Stimulated activated CD4-positive, alpha-beta T cell treated with anti-CD3 and anti-CD28 coated beads, Interleukin-12 subunit alpha, Interleukin-12 subunit beta, amount 100 ng/mL, for 24 hours (primary cell): ENCODE results near the gene TMEM132D.

Experiments
- DNase-seq, 2 experiments: peaks; one replicate each; pipeline ENCODE4 v3.0.0-alpha.2; 2020; ENCODE audit warnings: low read depth in 2 of 2

Gene TMEM132D

GRCh38 chr12:129873111-129873832 lies 30.6 kb downstream of the TMEM132D start:
- no peak for DNase-seq

DNA sequence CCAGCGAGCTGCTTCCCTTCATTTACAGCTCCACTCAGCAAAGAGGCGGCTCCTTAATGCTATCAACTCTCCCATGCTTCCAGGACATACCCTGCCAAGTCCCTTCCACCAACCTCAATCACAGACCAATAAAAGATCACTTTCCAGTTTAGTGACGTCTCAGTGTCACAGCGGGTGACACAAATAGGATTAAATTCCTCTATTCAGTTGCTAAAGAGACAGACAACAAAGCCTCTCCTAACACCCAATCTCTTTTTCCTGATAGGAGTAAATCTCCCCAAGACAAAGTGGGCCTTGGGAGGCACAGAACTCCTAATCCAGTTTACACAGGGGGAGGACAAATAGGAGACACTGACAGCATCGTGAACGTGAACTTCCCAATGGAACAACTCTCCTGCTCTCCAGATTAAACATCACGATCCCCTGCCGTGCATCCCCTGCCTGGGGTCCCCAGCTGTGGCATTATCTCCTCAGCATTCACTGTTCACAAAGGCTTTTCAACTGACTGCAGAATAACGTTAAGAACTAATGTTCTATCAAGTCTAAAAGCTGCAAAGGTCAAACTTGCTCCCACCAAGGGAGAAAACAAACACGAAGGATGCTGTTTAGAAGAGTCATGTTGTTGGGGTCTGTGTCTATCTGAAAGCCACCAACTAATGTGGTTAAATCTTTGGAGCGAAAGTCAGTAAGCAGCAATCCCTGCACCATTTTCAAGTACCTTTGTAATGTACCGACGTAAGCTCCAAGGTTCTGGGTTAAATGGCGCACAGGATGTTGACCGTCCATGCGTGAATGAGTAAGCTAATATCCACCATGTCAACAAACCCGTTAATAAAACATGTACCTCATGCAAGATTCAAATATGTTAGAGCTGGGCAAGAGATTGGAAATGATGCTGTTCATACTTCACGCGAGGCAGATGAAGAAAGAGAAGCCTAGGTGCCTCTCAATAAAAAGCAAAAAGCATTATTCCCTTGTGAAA lies 31.5 kb downstream of the TMEM132D start:
- DNase-seq, result no peak

DNA sequence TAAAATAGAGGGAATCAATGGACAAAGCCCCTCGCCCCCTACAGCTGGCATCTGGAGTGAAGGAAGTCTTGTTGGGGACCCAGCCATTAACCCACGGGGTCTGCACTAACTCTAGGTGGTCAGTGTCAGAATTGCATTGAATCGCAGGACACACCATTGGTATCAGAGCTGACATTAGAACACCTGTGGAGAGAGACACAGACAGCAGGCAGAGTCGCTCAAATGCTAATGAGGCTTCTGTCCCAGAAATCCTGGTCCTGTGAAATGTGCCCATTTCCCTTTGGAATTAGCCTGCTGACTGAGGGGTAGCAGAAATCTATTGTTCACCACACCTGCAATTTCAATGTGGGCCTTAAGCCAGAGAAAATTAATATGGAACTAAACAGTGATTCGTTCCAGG lies 33.0 kb downstream of the TMEM132D start:
- DNase-seq, result no peak

GRCh38 chr12:129870136-129870535 lies 33.7 kb downstream of the TMEM132D start:
- no peak for DNase-seq

DNA sequence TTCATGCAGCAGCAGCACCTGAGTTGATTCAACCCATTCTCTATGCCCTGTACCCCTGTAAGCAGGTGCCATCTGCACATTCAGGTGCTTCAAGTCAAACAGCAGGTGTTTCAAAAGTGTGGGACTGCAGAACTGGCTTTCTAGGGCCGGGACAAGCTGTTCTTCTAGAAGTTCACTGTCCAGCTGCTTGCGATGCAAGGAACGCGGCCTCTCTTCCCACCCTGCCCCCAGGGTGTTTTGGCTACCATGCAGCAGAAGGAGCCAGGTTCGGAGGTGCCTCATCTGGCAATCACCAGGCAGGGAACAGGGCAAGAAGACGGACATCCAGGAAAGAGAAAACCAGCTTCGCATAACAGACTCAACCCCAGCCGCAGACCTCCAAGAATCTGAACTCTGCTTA lies 35.2 kb downstream of the TMEM132D start:
- no peak for DNase-seq

- no peak for DNase-seq
Observed at GRCh38 chr12:129863938-129864337, 39.9 kb downstream of the TMEM132D start.

DNA sequence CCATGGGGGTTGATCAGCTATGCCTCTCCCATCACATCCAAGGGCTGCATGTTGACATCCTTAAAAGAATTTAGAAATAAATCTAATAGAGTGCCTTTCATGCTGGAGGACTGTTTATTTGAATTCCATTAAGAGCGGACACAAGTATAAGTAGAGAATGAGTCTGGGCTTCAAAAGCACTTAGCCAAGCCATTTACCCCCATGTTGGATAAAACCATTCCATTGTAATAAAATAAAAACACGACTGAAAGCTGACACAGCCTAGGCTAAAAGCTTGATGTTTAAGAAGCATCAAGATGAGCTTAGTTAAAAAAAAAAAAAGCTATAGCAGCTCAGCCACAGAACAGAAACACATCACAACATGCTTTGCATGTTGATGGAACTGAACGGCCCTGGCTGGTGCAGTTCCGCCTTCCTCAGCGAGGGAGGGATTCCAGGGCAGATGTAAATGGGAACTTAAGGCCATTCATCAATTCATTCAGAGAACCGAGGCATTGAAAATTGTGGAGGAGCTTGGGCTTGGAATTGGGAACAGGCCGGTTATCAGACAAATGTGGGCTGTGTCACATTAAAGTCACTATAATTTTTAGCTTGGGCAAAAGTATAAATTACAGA lies 41.2 kb downstream of the TMEM132D start:
- no peak for DNase-seq

GRCh38 chr12:129861951-129862350 lies 41.9 kb downstream of the TMEM132D start:
- DNase-seq, result no peak

DNA sequence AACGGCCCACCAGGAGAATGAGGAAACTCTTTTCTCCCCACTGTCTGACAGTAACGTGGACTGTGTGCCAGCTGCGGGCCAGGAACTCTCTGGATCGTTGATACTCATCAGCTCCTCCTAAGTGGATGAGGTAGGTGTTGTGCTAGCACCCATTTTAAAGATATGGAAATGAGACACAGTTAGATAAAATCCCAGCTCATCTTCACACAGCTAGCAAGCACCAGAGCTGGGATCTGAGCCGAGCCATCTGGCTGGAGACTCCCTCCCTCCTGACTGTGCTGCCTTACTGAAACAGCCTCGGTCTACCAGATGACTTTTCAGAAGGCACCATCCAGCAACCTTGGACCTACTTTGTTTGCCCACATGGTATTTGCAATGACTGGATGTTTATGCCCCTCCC lies 49.2 kb downstream of the TMEM132D start:
- no peak for DNase-seq

DNA sequence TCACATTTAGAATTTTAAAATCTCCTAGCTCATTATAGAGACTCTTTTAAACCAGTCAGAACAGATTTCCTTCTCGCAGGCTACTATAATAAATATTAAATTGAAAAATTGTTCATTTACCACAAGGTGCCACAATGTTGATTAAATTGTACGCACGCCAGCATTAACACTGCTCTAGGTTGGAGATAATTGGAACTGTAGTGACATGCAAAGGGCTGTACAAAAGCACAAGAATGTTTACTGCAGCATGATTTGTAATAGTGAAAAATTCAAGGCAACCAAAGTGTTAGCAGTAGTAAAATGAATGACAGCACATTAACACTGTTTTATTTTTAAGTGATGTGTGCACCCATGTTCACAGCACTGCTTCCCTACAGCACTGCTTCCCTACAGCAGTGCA lies 52.5 kb downstream of the TMEM132D start:
- DNase-seq, result no peak

DNA sequence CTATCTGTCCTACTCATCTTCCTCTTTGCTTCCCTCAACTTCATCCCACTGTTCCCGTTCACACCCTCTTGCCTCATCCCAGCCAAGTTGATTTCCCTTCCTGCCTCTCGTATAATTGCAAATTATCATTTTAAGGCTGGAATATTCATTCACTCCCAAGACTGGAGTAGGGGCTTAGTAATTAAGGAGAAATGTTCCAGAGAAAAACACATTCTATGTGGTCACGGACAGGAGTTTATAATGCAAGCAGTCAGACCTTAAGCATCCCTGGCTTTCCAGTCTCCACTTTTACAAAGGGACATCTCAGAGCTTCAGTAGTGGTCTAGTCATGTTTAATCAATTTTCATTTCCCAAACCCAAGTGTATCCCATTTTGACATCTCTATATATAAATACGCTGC lies 54.9 kb downstream of the TMEM132D start:
- no peak for DNase-seq

GRCh38 chr12:129847063-129847462 lies 56.8 kb downstream of the TMEM132D start:
- DNase-seq, result no peak

DNA sequence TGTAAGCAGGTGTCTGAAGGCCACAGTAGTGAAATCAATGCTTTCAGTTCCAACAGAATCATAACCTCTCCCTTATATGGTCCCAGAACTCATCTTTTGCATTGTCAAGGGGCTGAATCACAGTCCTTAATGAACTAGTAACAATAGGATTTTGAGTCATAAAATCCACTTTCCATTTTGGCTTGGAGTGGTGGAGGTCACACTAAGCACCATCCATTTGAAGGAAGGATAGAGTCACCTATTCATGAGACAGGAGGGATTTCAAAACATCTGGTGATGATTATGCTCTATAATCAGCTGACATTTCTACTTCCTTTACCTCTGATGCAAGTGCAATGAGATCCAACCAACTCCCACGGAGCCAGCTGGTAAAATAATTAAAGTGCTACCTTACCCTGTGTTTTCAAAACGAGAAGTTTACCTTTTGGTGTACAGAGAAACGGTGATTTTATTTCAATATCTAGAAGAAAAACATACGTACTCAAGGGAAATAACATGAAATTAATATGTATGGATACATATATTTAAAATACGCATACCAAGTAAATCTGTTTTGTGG lies 59.1 kb downstream of the TMEM132D start:
- DNase-seq, result no peak

DNA sequence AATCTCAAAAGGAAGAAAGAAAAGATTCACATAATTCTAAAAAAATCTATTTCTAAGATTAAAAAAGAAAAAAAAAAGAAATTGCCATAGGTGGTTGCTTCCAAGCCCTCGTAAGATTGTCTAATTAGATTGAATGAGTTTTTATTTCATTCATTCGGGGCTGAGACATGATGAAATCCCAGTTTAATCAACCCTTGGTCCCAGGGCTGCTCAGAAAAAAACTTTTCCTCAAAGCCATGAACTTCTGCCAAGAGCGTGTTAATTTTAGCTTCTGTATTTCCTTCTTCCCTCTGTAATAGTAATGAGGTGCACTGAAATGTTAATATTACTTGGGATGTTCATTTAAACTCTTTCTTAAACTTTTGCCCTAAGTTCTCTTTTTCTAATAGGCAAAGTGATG lies 62.6 kb downstream of the TMEM132D start:
- DNase-seq, result no peak

DNA sequence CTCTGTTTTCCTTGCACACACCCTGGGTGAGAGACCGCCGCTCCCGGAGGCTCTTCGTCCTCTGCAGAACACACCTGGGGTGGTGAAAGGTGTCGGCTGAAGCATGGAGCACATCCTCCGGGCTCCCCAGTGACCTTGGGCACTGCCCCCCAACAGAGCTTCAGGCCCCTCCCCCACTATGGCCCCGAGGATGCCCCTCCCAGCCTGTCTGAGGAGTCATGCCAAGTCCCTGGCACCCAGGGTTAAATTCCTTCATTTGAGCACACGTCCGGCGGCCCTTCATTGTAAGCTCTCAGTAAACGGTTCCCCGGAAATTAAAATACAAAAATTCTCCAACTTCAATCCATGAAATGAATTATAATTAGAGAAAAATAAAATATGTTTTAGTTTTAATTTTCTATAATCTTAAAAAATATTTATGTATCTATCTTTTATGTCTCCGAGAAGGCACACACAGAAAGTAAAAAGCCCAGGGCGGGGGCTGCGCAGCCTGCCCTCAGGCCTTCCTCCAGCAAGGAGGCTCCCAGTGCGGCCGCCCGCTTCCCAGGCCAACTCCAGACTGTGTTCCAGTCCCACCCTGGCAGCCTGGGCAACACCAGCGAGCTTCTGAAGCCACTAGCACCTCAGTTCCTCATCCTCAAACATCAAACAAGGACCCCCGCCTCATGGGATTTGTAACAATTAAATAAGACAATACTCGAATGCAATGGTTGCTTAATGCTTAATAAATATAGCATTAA lies 63.5 kb downstream of the TMEM132D start:
- DNase-seq, result no peak

GRCh38 chr12:129839679-129840078 lies 64.1 kb downstream of the TMEM132D start:
- DNase-seq, result no peak

- DNase-seq, result no peak
Observed at GRCh38 chr12:129831294-129831693, 72.5 kb downstream of the TMEM132D start.

GRCh38 chr12:129830796-129831195 lies 73.0 kb downstream of the TMEM132D start:
- DNase-seq, result no peak

GRCh38 chr12:129827866-129828384 lies 75.9 kb downstream of the TMEM132D start:
- no peak for DNase-seq

- no peak for DNase-seq
Observed at GRCh38 chr12:129827102-129827865, 76.5 kb downstream of the TMEM132D start.
